Measurements from ENCODE around the gene SFSWAP.
"Not testable (repeated sequence)": the region's sequence is repeated elsewhere in the genome, so short reads cannot be mapped to it uniquely, and the experiment has no call there.

SFSWAP gene

DNA sequence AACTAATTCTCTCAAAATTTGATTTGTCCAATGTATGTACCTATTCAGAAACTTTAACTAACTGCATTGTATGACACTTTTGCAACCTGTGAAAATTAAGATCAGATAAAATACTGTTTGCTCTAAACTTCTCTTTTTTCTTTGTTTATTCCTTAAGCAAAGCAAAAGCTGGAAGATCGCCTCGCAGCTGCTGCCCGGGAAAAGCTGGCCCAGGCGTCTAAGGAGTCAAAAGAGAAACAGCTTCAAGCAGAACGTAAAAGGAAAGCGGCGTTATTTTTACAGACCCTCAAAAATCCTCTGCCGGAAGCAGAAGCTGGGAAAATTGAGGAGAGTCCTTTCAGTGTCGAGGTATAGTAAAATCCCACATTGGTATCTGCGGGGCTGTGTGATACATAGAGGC lies 55.1 kb downstream of the SFSWAP start:
- DNase-seq, result no peak

DNA sequence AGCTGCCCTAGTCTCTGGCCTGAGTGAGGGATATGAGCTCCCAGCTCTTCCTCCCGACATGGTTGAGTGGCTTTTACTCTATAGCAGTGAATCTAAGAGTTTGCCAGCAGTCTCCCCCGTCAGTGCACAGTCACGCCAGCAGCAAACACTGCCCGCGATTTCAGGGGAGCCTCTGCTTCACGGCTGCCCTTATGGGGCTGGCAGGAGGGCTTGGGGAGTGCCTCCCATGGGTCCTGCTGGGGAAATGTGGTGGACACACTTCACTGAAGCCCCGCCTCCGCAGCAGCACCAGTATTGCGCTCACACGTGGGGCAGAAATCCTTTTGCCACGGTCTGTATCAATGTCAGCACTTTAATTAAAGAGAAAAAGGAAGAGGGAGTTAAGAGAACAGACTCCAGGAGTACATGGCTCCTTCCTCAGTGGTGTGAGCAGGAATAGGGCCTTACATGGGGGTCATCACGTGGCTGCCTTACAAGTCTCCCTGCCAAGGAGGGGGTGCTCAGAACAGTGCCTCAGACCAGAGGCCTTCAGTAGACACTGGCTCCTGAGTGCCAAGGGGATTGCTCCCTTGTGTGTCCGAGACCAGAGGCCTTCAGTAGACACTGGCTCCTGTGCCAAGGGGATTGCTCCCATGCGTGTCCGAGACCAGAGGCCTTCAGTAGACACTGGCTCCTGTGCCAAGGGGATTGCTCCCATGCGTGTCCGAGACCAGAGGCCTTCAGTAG lies 55.7 kb downstream of the SFSWAP start:
- DNase-seq, result no peak

- no peak for DNase-seq
These were observed 59.2 kb downstream of the SFSWAP start for GRCh38 chr12:131770120-131770519.

DNA sequence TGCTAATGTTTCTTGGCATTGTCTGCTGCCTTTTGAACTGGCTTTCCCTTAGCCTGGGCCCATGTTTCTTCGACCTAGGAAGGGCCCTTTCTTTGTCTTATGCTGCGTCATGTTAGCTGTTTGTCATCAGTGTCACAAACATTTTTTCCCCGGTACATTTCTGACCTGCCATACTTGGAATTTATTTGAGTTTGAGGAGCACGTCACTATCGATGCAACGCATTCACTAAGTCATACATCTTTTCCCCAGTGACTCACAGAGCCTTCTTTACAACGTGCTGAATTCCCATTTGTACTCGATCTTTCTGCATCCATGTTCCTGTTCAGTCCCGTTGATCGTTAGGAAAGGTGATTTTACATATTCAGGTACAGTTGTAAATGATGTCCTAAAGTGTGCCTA lies 61.1 kb downstream of the SFSWAP start:
- DNase-seq, result no peak

GRCh38 chr12:131773582-131774221 lies 62.8 kb downstream of the SFSWAP start:
- DNase-seq, result no peak

- no peak for DNase-seq
These were observed 63.9 kb downstream of the SFSWAP start for GRCh38 chr12:131774576-131775391.

DNA sequence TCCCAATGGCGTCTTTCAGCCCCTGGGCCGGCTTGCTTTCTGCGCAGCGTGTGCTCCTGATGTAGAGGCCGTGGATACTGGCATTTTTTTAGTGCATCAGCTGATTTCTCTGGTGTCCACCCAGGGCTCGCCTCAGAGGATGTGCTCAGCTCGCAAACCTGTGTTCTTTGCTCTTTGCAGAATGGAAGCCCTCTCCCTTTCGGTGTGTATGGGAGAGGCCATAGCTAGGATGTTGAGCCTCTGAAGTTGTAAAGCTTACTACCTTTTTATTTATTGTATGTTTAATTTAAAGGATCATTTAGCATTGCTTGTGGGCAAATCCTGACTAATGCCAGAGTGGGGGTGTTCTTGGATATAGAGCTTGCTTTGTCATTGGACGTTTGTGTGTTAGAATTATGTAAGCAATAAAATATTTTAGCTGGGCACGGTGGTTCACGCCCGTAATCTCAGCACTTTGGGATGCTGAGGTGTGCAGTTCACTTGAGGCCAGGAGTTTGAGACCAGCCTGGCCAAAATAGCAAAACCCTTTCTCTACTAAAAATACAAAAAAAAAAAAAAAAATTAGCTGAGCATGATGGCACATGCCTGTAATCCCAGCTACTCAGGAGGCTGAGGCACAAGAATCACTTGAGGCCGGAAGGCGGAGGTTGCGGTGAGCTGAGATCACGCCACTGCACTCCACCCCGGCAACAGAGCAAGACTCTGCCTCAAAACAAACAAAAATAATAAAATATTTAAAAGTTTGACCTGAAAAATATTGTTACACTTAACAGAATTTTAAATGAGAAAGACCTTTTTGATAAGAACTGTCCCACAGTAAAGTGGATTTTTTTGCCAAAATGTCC lies 64.7 kb downstream of the SFSWAP start:
- DNase-seq, result no peak

DNA sequence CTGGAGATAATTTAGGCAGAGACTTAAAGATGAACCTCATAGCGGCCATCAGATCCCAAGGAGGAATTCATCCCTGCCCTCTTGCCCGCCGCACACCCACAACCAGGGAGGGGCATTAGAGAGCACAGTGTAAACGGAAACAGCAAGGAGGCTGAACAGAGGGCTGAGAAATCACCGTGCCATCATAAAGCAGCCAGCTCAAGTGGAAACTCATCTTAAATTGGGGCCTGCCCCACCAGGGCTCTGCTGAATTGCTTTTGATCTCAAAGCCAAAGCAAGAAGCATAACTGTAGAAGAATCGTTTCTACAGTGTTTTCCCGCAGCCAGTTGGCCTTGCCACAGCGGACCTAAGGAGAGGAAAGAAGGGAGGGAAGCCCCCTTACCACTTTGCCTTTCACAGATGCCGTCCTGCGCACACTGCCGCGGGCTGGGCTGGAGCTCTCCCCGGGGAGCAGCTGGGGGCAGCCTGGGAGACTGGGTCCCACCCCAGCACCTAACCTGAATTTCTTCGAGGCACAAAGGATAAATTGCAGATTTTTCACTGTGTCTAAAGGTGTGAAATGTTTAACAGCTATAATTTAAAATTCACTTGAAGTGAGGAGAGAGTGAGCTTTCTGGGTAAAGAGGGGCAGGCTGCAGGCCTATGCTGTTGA lies 65.5 kb downstream of the SFSWAP start:
- no peak for DNase-seq

- not testable (repeated sequence) for DNase-seq
These were observed 66.4 kb downstream of the SFSWAP start for GRCh38 chr12:131777269-131777668.

DNA sequence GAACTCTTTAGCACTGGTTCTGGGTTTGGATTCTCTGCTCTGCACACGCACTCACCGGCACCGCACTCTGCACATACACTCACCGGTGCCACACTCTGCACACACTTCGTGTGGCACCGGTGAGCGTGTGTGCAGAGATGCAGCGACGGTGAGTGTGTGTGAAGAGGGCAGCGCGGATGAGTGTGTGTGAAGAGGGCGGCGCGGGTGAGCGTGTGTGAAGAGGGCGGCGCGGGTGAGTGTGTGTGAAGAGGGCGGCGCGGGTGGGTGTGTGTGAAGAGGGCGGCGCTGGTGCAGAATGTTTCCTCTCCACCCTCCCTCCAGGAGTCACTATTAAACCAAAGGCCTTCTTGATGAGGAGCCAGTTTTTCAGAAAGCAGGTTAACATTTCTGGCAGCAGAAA lies 68.1 kb downstream of the SFSWAP start:
- DNase-seq, result no peak

DNA sequence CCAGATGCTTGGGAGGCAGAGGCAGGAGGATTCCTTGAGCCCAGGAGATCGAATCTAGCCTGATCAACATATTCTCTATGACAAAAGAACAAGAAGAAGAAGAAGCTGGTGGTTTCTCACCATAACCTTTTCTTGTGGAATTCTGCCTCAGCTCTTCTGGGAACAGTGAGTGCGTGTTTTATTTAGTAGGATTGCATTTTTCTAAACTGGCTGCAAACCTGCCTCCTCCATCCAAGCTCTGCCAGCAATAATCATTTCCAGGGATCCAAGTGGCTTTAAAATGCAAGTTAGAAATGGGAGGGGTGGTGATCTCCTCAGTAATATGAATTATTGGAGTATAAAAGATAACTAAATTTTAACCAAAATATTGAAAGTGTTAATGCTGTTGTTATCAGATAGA lies 71.2 kb downstream of the SFSWAP start:
- no peak for DNase-seq

- peak; percentile 53 for DNase-seq
These were observed 73.1 kb downstream of the SFSWAP start for GRCh38 chr12:131783915-131784541.

- no peak for DNase-seq
These were observed 74.2 kb downstream of the SFSWAP start for GRCh38 chr12:131784909-131785762.

GRCh38 chr12:131785763-131786330 lies 75.0 kb downstream of the SFSWAP start:
- DNase-seq, result no peak

GRCh38 chr12:131786331-131786730 lies 75.4 kb downstream of the SFSWAP start:
- no peak for DNase-seq

DNA sequence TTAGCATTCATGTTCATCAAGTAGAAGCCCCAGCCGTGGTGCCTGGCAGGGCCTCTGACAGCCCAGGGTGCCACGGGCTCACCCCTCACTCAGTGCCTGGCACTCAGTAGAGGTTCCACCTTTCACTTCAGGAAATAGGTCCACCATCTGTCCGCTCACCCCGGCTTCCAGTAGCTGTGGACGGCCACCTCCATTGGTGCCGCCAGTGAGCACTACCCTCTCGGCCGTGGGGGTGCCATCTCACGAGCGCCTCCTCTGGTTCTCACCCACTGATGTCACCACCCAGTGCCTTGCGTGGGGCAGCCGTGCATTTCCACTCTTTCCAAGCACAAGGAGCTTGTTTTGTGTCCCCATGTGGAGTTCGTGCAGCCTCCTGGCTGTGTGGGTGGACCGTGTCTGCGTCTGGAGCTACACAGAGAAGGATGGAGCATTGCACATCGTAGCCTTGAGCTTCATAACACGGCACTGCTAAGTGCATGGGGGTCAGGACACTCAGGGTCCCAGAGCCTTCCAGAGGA lies 76.3 kb downstream of the SFSWAP start:
- DNase-seq, result no peak

- no peak for DNase-seq
These were observed 77.2 kb downstream of the SFSWAP start for GRCh38 chr12:131788070-131788469.

DNA sequence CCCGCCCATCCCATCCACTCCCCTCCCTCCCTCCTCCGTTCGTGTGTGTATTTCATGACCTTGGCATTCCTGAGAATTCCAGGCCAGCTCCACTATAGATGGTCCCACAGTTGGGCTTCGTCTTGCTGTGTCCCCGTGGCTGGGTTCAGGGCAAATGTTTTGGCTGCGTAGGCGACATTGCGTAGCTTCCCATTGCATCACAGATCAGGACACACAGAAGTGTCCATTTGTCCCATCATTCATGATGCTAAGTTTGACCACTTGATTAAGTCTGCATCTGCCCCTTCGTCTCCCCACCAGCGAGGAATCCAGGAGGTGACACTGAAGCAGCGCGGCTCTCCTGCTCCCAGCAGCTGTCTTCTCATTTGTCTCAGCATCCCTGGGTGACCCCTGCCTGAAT lies 78.7 kb downstream of the SFSWAP start:
- no peak for DNase-seq

- no peak for DNase-seq
These were observed 82.5 kb downstream of the SFSWAP start for GRCh38 chr12:131793243-131794022.
